GM21528 (cell line): ENCODE results near the gene ASPN.

Source experiments
- ATAC-seq: cut with Tn5 transposase; IDR thresholded peaks from one replicate; pipeline ENCODE4 v1.9.1; 2021; ENCODE audit warnings: mild to moderate bottlenecking, moderate library complexity; ENCODE audit not compliant: unreplicated experiment, low FRiP score

ASPN gene

GRCh38 chr9:92482329-92482728 lies at the start of gene ASPN:
Gene ASPN (minus strand): TSS chr9:92482506.
- ATAC-seq = no peak

- no peak for ATAC-seq
Measured at GRCh38 chr9:92530893-92531292, 48.6 kb upstream of the ASPN start.

GRCh38 chr9:92529124-92529523 lies 46.8 kb upstream of the ASPN start:
- ATAC-seq = no peak

- ATAC-seq = no peak
Measured at GRCh38 chr9:92528522-92528849, 46.2 kb upstream of the ASPN start.

GRCh38 chr9:92527832-92528521 lies 45.7 kb upstream of the ASPN start:
- ATAC-seq = no peak

- ATAC-seq = no peak
Measured at GRCh38 chr9:92527291-92527828, 45.1 kb upstream of the ASPN start.

- ATAC-seq = no peak
Measured at GRCh38 chr9:92525306-92525705, 43.0 kb upstream of the ASPN start.

GRCh38 chr9:92524881-92525280 lies 42.6 kb upstream of the ASPN start:
- ATAC-seq = no peak

GRCh38 chr9:92522983-92523970 lies 41.0 kb upstream of the ASPN start:
- no peak for ATAC-seq

- no peak for ATAC-seq
Measured at GRCh38 chr9:92520837-92521236, 38.5 kb upstream of the ASPN start.

- no peak for ATAC-seq
Measured at GRCh38 chr9:92518199-92518598, 35.9 kb upstream of the ASPN start.

- ATAC-seq = no peak
Measured at GRCh38 chr9:92517046-92517445, 34.7 kb upstream of the ASPN start.

GRCh38 chr9:92516521-92516920 lies 34.2 kb upstream of the ASPN start:
- no peak for ATAC-seq

GRCh38 chr9:92514635-92515034 lies 32.3 kb upstream of the ASPN start:
- ATAC-seq = no peak

GRCh38 chr9:92513349-92513748 lies 31.0 kb upstream of the ASPN start:
- no peak for ATAC-seq

GRCh38 chr9:92512622-92513021 lies 30.3 kb upstream of the ASPN start:
- no peak for ATAC-seq

- no peak for ATAC-seq
Measured at GRCh38 chr9:92510747-92511146, 28.4 kb upstream of the ASPN start.

- no peak for ATAC-seq
Measured at GRCh38 chr9:92509050-92509449, 26.7 kb upstream of the ASPN start.

GRCh38 chr9:92508018-92508820 lies 25.9 kb upstream of the ASPN start:
- ATAC-seq = no peak

GRCh38 chr9:92507496-92507895 lies 25.2 kb upstream of the ASPN start:
- ATAC-seq = no peak

- no peak for ATAC-seq
Measured at GRCh38 chr9:92507005-92507404, 24.7 kb upstream of the ASPN start.
